ENCODE measurements around the gene STEAP1B. TPM values are rescaled to one million over a fixed set of nuclear protein-coding genes. Genes with fewer than 3 reads are reported as not detected.

The STEAP1B gene
- total and polyA plus RNA-seq, 4 donors, result 0.36 to 5.1 (median 2.8) TPM; not detected in 1

DNA sequence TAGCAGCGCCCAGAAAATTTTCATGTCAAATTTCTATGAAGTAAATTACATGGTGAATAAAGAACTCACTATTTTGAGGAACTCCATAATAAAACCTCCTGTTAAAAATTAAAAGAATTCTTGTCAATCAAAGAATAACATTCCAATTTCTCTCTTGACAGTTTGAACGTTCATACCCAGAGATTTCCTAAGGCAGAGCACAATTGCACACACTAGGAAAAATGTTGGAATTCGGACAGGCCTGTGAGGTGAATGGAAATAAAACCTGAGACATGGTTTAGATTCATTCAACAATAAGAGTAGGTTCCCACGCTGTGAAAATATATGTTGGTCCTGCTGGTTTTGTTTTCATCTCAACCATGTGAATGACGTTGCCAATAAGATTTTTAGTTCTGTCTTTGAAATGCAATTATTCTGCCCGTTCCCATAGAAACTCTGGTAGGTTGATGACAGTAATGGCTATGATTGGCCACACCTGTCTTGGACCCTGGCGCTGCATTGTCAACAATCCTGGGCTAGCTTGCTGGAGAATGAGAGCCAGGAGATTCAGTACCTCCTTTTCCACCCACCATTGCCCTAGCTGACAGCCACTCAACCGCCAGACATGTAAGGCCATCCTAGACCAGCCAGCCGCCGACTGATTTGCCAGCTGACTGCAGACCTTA is 99.7 kb downstream of the STEAP1B start:
- no peaks in the 10 kb centered on the region for H3K4me1 ChIP-seq (ENCODE audit: control insufficient read depth in 1 of 2, insufficient read depth in 2 of 2, low read length in 2 of 2)
- no peaks in the 10 kb centered on the region for H3K36me3 ChIP-seq (ENCODE audit: control insufficient read depth in 1 of 2, insufficient read depth in 2 of 2, low read length in 1 of 2)
- no peak for ATAC-seq (ENCODE audit: low FRiP score)
- 64 to 66% methylated on average over 10 of the region's 10 CpGs for WGBS, 2 donors
- no peak overlapping the region for H3K27ac ChIP-seq (ENCODE audit: low read depth in 1 of 2, low read length in 2 of 2)
- intact Hi-C loops (cut with DNase I), result no loop called here
- H3K9me3 ChIP-seq (ENCODE audit: control insufficient read depth, low read length), result no peaks in the 10 kb centered on the region
- H3K27me3 ChIP-seq (ENCODE audit: control insufficient read depth in 1 of 2, insufficient read depth in 2 of 2, low read length in 1 of 2), result no peaks in the 10 kb centered on the region
- no peak overlapping the region for H3K4me3 ChIP-seq (ENCODE audit: low read length in 2 of 2)
- DNase-seq, result no peak

DNA sequence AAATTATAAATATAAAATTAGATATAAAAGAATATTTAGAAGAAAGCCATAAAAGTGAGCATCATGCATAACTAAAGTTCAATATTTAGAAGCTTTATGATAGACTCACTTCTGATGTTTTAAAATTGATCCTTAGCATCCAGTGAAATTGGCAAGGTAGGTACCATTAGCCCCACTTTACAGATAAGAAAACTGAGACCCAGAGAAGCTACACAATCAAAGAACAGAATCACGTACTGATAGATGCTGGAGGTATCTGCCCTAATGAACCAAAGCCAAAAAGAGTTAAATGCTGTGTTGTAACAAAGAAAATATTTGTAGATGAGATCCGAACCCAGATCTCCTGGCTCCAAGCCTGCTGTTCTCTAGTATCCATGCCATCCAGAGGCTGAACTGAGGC is 100.4 kb downstream of the STEAP1B start:
- H3K4me1 ChIP-seq (ENCODE audit: control insufficient read depth in 1 of 2, insufficient read depth in 2 of 2, low read length in 2 of 2), result no peaks in the 10 kb centered on the region
- intact Hi-C loops (cut with DNase I), result no loop called here
- 54 to 63% methylated on average over 2 of the region's 2 CpGs for WGBS, 2 donors
- DNase-seq (no peak), ATAC-seq (ENCODE audit: low FRiP score) (no peak)
- peaks cover 2% of the 10 kb centered on the region for H3K9me3 ChIP-seq (ENCODE audit: control insufficient read depth, low read length)
- H3K36me3 ChIP-seq (ENCODE audit: control insufficient read depth in 1 of 2, insufficient read depth in 2 of 2, low read length in 1 of 2), result no peaks in the 10 kb centered on the region
- no peak overlapping the region for H3K4me3 ChIP-seq (ENCODE audit: low read length in 2 of 2)
- H3K27ac ChIP-seq (ENCODE audit: low read depth in 1 of 2, low read length in 2 of 2), result no peak overlapping the region
- H3K27me3 ChIP-seq (ENCODE audit: control insufficient read depth in 1 of 2, insufficient read depth in 2 of 2, low read length in 1 of 2), result no peaks in the 10 kb centered on the region

DNA sequence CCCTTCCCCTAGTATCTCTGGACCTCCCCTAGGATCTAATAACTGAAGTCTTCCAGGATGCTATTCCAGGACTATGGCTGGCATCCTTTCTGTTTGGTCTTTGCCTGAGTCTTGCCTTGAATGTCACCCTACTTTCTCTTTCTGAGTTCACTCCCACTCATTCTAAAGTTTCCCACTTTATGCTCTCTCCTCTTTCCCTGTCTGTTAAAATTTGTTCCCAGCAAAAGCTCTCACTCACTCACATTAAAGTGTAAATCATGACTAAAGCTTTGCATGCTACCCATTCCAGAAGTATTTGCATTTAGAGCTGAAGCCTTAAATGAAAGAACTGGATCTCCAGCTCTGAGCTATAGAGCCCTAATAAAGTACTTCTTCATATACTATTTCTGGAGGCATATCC is 100.9 kb downstream of the STEAP1B start:
- intact Hi-C loops (cut with DNase I), result no loop called here
- no peaks in the 10 kb centered on the region for H3K27me3 ChIP-seq (ENCODE audit: control insufficient read depth in 1 of 2, insufficient read depth in 2 of 2, low read length in 1 of 2)

DNA sequence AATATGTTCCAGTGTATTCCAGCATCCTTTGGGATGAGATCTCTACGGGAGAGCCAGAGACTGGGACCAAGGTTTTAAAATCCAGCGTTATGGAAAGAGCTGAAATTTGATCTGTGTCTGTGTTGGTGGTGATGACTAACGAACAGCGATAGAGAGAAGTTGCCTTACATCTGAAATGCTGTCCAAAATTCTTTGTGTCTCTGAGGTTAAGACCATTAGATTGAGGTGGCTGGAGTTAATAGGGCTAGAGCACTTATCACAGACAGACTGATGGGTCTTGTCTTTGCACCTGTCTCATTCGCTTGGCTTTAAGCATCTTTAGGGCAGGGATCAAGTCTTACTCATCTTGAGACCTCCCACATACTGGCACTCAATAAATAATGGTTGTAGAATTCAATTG is 102.0 kb downstream of the STEAP1B start:
- Histone ChIP-seq H3K9me3 (ENCODE audit: control insufficient read depth, low read length) (peaks cover 2% of the 10 kb centered on the region), H3K27ac (ENCODE audit: low read depth in 1 of 2, low read length in 2 of 2) (no peak overlapping the region), H3K36me3 (ENCODE audit: control insufficient read depth in 1 of 2, insufficient read depth in 2 of 2, low read length in 1 of 2) (no peaks in the 10 kb centered on the region), H3K4me3 (ENCODE audit: low read length in 2 of 2) (no peak overlapping the region), H3K4me1 (ENCODE audit: control insufficient read depth in 1 of 2, insufficient read depth in 2 of 2, low read length in 2 of 2) (no peaks in the 10 kb centered on the region), H3K27me3 (ENCODE audit: control insufficient read depth in 1 of 2, insufficient read depth in 2 of 2, low read length in 1 of 2) (no peaks in the 10 kb centered on the region)
- WGBS, 2 donors, result 70 to 81% methylated on average over 5 of the region's 5 CpGs
- ATAC-seq (ENCODE audit: low FRiP score), result no peak
- intact Hi-C loops (cut with DNase I), result no loop called here
- DNase-seq, result no peak

More for the DNA sequence above, 100.9 kb downstream of the STEAP1B start:
- H3K27ac ChIP-seq (ENCODE audit: low read depth in 1 of 2, low read length in 2 of 2), result no peak overlapping the region
- H3K9me3 ChIP-seq (ENCODE audit: control insufficient read depth, low read length), result peaks cover 2% of the 10 kb centered on the region
- DNase-seq (no peak), ATAC-seq (ENCODE audit: low FRiP score) (no peak)
- H3K4me1 ChIP-seq (ENCODE audit: control insufficient read depth in 1 of 2, insufficient read depth in 2 of 2, low read length in 2 of 2), result no peaks in the 10 kb centered on the region
- H3K36me3 ChIP-seq (ENCODE audit: control insufficient read depth in 1 of 2, insufficient read depth in 2 of 2, low read length in 1 of 2), result no peaks in the 10 kb centered on the region
- H3K4me3 ChIP-seq (ENCODE audit: low read length in 2 of 2), result no peak overlapping the region

DNA sequence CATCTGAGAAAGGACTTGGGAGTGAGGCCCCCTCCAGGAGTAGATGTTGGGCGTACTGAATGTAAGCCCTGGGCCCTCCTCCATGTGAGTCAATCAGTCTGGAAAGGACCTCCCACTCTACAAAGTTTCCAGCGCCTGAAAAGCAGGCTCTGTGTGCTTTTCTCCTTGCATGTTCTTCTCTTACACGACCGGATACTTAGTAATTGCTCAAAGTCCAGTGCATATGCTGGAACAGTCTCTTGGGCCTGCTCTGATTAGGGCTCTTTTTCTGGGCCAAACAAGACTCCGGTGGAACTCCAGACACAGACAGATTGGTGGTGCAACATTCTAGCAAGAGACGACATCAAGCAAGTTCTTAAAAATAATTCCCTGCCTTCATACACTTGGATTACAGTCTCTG is 104.8 kb downstream of the STEAP1B start:
- Histone ChIP-seq H3K4me3 (ENCODE audit: low read length in 2 of 2) (no peak overlapping the region), H3K9me3 (ENCODE audit: control insufficient read depth, low read length) (peaks cover 2% of the 10 kb centered on the region), H3K36me3 (ENCODE audit: control insufficient read depth in 1 of 2, insufficient read depth in 2 of 2, low read length in 1 of 2) (no peaks in the 10 kb centered on the region), H3K4me1 (ENCODE audit: control insufficient read depth in 1 of 2, insufficient read depth in 2 of 2, low read length in 2 of 2) (no peaks in the 10 kb centered on the region), H3K27me3 (ENCODE audit: control insufficient read depth in 1 of 2, insufficient read depth in 2 of 2, low read length in 1 of 2) (no peaks in the 10 kb centered on the region), H3K27ac (ENCODE audit: low read depth in 1 of 2, low read length in 2 of 2) (no peak overlapping the region)
- DNase-seq (no peak), ATAC-seq (ENCODE audit: low FRiP score) (no peak)
- WGBS, 2 donors, result 69 to 78% methylated on average over 5 to 6 of the region's 6 CpGs
- intact Hi-C loops (cut with DNase I), result no loop called here

DNA sequence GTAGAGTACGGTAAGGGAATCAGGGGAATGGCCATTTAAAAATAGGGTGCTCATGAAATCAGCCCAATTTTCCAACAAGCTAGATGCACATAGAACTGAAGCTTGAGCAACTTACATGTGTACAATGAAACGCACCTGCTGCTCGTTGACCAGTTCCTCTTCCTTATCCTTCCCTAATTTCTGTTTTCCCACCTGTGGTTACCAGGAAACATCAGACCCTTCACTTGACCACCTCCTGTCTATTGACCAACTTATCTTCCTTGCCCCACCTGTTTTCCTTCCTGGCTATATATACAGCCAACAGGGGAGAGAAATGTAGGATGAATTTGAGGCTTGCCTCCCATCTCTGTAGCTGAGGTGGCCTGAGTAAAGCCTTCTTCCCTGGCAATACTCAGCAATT is 105.2 kb downstream of the STEAP1B start:
- Histone ChIP-seq H3K4me3 (ENCODE audit: low read length in 2 of 2) (no peak overlapping the region), H3K27me3 (ENCODE audit: control insufficient read depth in 1 of 2, insufficient read depth in 2 of 2, low read length in 1 of 2) (no peaks in the 10 kb centered on the region), H3K4me1 (ENCODE audit: control insufficient read depth in 1 of 2, insufficient read depth in 2 of 2, low read length in 2 of 2) (no peaks in the 10 kb centered on the region), H3K27ac (ENCODE audit: low read depth in 1 of 2, low read length in 2 of 2) (no peak overlapping the region), H3K9me3 (ENCODE audit: control insufficient read depth, low read length) (peaks cover 2% of the 10 kb centered on the region), H3K36me3 (ENCODE audit: control insufficient read depth in 1 of 2, insufficient read depth in 2 of 2, low read length in 1 of 2) (no peaks in the 10 kb centered on the region)
- 90 to 91% methylated on average over 3 of the region's 3 CpGs for WGBS, 2 donors
- intact Hi-C loops (cut with DNase I), result no loop called here
- no peak for ATAC-seq (ENCODE audit: low FRiP score)
- DNase-seq, result no peak

DNA sequence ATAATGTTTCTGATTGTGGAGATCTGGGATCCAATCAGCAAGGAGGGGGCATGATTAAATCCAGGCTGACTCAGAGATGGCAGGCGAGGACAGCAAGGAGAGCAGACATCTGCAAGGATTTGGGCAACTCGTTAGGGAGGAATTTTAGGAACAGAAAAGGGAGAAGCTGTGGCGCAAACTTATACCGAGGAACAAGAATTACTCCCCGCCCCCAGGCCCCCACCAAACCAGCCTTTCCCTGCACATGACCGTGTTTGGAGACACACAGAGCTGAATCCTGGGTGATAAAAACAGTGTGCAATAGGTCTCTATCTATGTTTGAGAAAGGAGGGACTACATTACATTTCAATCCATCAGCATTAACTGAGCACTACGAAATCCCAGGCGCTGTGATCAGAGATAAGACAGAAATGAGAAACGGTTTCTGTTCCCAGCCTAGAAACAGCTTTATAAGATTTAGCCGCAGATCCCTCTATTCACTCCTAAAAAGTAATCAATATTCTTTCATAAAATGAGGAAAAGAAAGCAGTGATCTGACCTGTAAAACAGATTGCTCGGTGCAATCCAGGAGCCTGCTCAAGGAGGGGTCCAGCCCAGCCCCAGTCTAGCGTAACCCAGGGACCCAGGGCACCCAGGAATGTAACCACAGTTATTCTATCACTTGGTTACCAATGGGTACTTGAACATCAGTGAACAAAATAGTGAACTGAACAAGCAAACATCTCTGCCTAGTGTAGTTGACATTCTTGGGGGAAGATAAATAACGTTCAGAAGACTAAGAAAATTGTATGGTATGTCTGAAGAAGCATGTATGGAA is 105.9 kb downstream of the STEAP1B start:
- DNase-seq (no peak), ATAC-seq (ENCODE audit: low FRiP score) (no peak)
- intact Hi-C loops (cut with DNase I), result no loop called here
- WGBS, 2 donors, result 70 to 75% methylated on average over 13 of the region's 13 CpGs
- H3K27me3 ChIP-seq (ENCODE audit: control insufficient read depth in 1 of 2, insufficient read depth in 2 of 2, low read length in 1 of 2), result no peaks in the 10 kb centered on the region
- H3K27ac ChIP-seq (ENCODE audit: low read depth in 1 of 2, low read length in 2 of 2), result no peak overlapping the region
- no peak overlapping the region for H3K4me3 ChIP-seq (ENCODE audit: low read length in 2 of 2)
- H3K4me1 ChIP-seq (ENCODE audit: control insufficient read depth in 1 of 2, insufficient read depth in 2 of 2, low read length in 2 of 2), result no peaks in the 10 kb centered on the region
- H3K9me3 ChIP-seq (ENCODE audit: control insufficient read depth, low read length), result peaks cover 2% of the 10 kb centered on the region
- H3K36me3 ChIP-seq (ENCODE audit: control insufficient read depth in 1 of 2, insufficient read depth in 2 of 2, low read length in 1 of 2), result no peaks in the 10 kb centered on the region

DNA sequence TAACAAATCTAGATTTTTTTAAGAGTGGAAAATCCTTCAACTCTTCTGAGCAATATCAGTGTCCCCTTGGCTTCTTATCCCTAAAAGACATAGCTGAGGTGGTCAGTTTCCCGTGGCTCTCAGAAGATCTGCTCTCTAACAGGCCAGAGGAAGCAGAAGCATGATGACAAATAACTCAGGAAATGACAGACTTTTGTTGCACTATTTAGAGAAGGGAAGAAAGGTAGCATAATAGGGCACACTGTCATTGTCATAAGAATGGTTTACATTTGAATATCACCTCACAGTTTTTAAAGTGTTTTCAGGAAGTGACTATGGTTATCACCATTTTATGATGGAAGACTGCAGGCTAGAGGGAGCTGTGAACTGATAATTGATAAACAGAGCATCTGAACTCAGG is 109.5 kb downstream of the STEAP1B start:
- no peak overlapping the region for H3K4me3 ChIP-seq (ENCODE audit: low read length in 2 of 2)
- H3K27me3 ChIP-seq (ENCODE audit: control insufficient read depth in 1 of 2, insufficient read depth in 2 of 2, low read length in 1 of 2), result no peaks in the 10 kb centered on the region
- H3K36me3 ChIP-seq (ENCODE audit: control insufficient read depth in 1 of 2, insufficient read depth in 2 of 2, low read length in 1 of 2), result no peaks in the 10 kb centered on the region
- H3K4me1 ChIP-seq (ENCODE audit: control insufficient read depth in 1 of 2, insufficient read depth in 2 of 2, low read length in 2 of 2), result peaks cover 0 to 2% of the 10 kb centered on the region in 2 donors
- no peak overlapping the region for H3K27ac ChIP-seq (ENCODE audit: low read depth in 1 of 2, low read length in 2 of 2)
- DNase-seq (no peak), ATAC-seq (ENCODE audit: low FRiP score) (no peak)
- intact Hi-C loops (cut with DNase I), result no loop called here
- 61 to 75% methylated on average over 1 of the region's 1 CpG for WGBS, 2 donors
- peaks cover 2% of the 10 kb centered on the region for H3K9me3 ChIP-seq (ENCODE audit: control insufficient read depth, low read length)

DNA sequence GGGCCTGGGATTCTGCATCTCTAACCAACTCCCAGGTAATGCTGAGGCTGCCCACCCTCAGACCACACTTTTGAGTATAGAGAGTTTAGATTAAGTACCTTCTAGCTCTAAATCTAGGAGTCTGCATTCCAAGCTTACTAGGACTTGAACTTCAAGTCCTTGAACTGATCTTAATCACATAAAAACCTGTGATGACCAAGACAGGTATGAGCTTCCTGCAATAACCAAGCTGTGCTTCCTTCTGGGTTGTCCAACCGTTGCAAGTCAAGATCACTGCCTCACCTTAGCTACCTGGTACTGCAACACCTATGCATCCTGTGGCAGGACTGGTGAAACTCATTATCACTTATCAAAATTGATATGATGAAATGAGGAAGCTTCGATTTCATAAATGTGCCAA is 110.1 kb downstream of the STEAP1B start:
- ATAC-seq (ENCODE audit: low FRiP score), result no peak
- WGBS, 2 donors, result 92 to 96% methylated on average over 2 of the region's 2 CpGs
- Histone ChIP-seq H3K36me3 (ENCODE audit: control insufficient read depth in 1 of 2, insufficient read depth in 2 of 2, low read length in 1 of 2) (no peaks in the 10 kb centered on the region), H3K4me1 (ENCODE audit: control insufficient read depth in 1 of 2, insufficient read depth in 2 of 2, low read length in 2 of 2) (peaks cover 0 to 2% of the 10 kb centered on the region in 2 donors), H3K9me3 (ENCODE audit: control insufficient read depth, low read length) (no peaks in the 10 kb centered on the region), H3K27ac (ENCODE audit: low read depth in 1 of 2, low read length in 2 of 2) (no peak overlapping the region), H3K27me3 (ENCODE audit: control insufficient read depth in 1 of 2, insufficient read depth in 2 of 2, low read length in 1 of 2) (no peaks in the 10 kb centered on the region), H3K4me3 (ENCODE audit: low read length in 2 of 2) (no peak overlapping the region)
- intact Hi-C loops (cut with DNase I), result no loop called here
- no peak for DNase-seq
